T-cell (primary cell): Measurements from ENCODE around the gene RNF181. TPM values are rescaled to one million over a fixed set of nuclear protein-coding genes. Genes with fewer than 3 reads are reported as not detected.
A peak's percentile ranks its signal among the peaks of the same experiment; 100 is the strongest.

ENCODE experiments used
- ATAC-seq, 4 experiments: fragments of 200-7000 bp in 3 of 4; fragments of 150-1000 bp in 1 of 4; cut with Tn5 transposase; replicated peaks in 1 of 4; 1 replicate in 3 of 4; 2 replicates in 1 of 4; pipeline ENCODE4 v1.10.0; 2021; ENCODE audit warnings: moderate library complexity in 3 of 4, mild to moderate bottlenecking in 2 of 4, moderate number of reproducible peaks in 1 of 4
- CTCF ChIA-PET, 2 donors: fragments of 300-600 bp; sonication (Branson Sonifier 250); formaldehyde crosslinking; loops; one replicate each; lab custom pipeline; 2022; ENCODE audit warnings: antibody characterized with exemption in 2 of 2; lab: Charles Lee
- POLR2A ChIA-PET, 2 donors: fragments of 300-600 bp; sonication (Branson Sonifier 250); formaldehyde crosslinking; loops; one replicate each; lab custom pipeline; 2022; ENCODE audit warnings: antibody characterized with exemption in 2 of 2; lab: Charles Lee
- DNase-seq, 35 experiments: peaks; one replicate each; pipeline versions ENCODE4 v3.0.0 to v3.0.0-alpha.2; 2013 to 2023
- H3K27ac ChIP-seq: one replicate; pipeline ENCODE4 v1.5.1; 2013; ENCODE audit warnings: low read length
- H3K27me3 ChIP-seq, 2 experiments: replicated peaks in 1 of 2; 1 replicate in 1 of 2; 2 replicates in 1 of 2; pipeline versions ENCODE4 v1.6.1 to v1.7.0; 2013; ENCODE audit warnings: low read length in 1 of 2, mixed read lengths in 1 of 2; ENCODE audit not compliant: control insufficient read depth in 2 of 2, insufficient read depth in 2 of 2; ENCODE audit errors: extremely low read depth in 1 of 2
- H3K36me3 ChIP-seq, 2 donors: 1 replicate in 1 of 2; 2 replicates in 1 of 2; pipeline versions ENCODE4 v1.6.1 to v1.7.0; 2013; ENCODE audit warnings: low read length in 1 of 2; ENCODE audit not compliant: control insufficient read depth in 2 of 2, insufficient read depth in 1 of 2; ENCODE audit errors: extremely low read depth in 1 of 2
- H3K4me1 ChIP-seq, 2 experiments: 1 replicate in 1 of 2; 2 replicates in 1 of 2; pipeline versions ENCODE4 v1.6.1 to v1.7.0; 2013; ENCODE audit warnings: low read length in 2 of 2, mixed read lengths in 1 of 2; ENCODE audit not compliant: insufficient read depth in 2 of 2, control insufficient read depth in 1 of 2; ENCODE audit errors: extremely low read depth in 1 of 2
- H3K4me3 ChIP-seq, 2 donors: 1 replicate in 1 of 2; 2 replicates in 1 of 2; pipeline versions ENCODE4 v1.5.1 to v1.7.0; 2013; ENCODE audit warnings: mild to moderate bottlenecking in 2 of 2, low read length in 1 of 2, moderate library complexity in 1 of 2; ENCODE audit not compliant: control insufficient read depth in 1 of 2; ENCODE audit errors: extremely low read depth in 1 of 2
- H3K9me3 ChIP-seq: 2 replicates; pipeline ENCODE4 v1.7.0; 2013
- H3K27ac Mint-ChIP-seq, 2 donors: one replicate each; pipeline ENCODE4 v1.8.0; 2020 to 2021; ENCODE audit warnings: mild to moderate bottlenecking in 2 of 2, mixed read lengths in 2 of 2
- H3K27me3 Mint-ChIP-seq, 2 donors: one replicate each; pipeline ENCODE4 v1.8.0; 2021 to 2022; ENCODE audit warnings: mixed read lengths in 2 of 2
- H3K36me3 Mint-ChIP-seq: one replicate; pipeline ENCODE4 v1.8.0; 2021; ENCODE audit warnings: mixed read lengths
- H3K4me1 Mint-ChIP-seq, 3 donors: one replicate each; pipeline ENCODE4 v1.8.0; 2020 to 2022; ENCODE audit warnings: mixed read lengths in 3 of 3, mild to moderate bottlenecking in 1 of 3
- H3K4me3 Mint-ChIP-seq, 3 donors: one replicate each; pipeline ENCODE4 v1.8.0; 2020 to 2022; ENCODE audit warnings: mild to moderate bottlenecking in 3 of 3, mixed read lengths in 3 of 3, moderate library complexity in 3 of 3
- H3K9me3 Mint-ChIP-seq, 3 donors: one replicate each; pipeline ENCODE4 v1.8.0; 2020 to 2022; ENCODE audit warnings: mixed read lengths in 3 of 3
- WGBS: methylation state at CpG from one replicate; pipeline ENCODE4 v1.1.5; 2013; ENCODE audit warnings: missing lambda C conversion rate; ENCODE audit not compliant: insufficient coverage; 5-methylcytosine and 5-hydroxymethylcytosine counted together
- total RNA-seq, 35 experiments: library from RNA in 6 of 35; stranded (reverse) in 6 of 35; fragments of 120-200 nt in 1 of 35; gene quantifications; one replicate each; pipeline versions ENCODE4 v1.2.1 to v1.2.4 and lab custom pipeline; 2013 to 2026

Gene RNF181
- total RNA-seq, 5 donors from 2014 or later (not counting 1 experiment from before 2014, with no cell fraction given), result 49.9 to 74.6 (median 64.3) TPM

- H3K36me3 Mint-ChIP-seq, result peaks cover 16% of the 10 kb centered on the region
- peak; percentile 64 to 83 (median 69) for ATAC-seq
- Histone ChIP-seq H3K27me3 (no peaks in the 10 kb centered on the region), H3K27ac (peak overlapping the region; percentile 82), H3K9me3 (no peaks in the 10 kb centered on the region), H3K4me1 (peaks cover 33 to 59% of the 10 kb centered on the region in 2 experiments), H3K36me3 (peaks cover 11 to 16% of the 10 kb centered on the region in 2 donors), H3K4me3 (peak overlapping the region; percentile 68 to 77)
- CTCF ChIA-PET, result interaction anchor here (0.6 to 1.0 kb wide), 4 partner anchors 22 to 566 kb away, joined by 3 to 8 read pairs (median 4); partner anchors contain the start of gene TGOLN2 (in 1 of the 2)
- peak overlapping the region; percentile 96 for H3K27ac Mint-ChIP-seq
- POLR2A ChIA-PET, result interaction anchor here in 1 of 2 donors (0.6 to 1.4 kb wide), 2 partner anchors 12 to 191 kb away, joined by 3 to 4 read pairs; partner anchors contain the start of gene RNF181
- WGBS, result 14% methylated on average over 14 of the region's 16 CpGs
- peak overlapping the region; percentile 84 to 88 (median 87) for H3K4me3 Mint-ChIP-seq
- H3K4me1 Mint-ChIP-seq, result peaks cover 63 to 77% (median 71%) of the 10 kb centered on the region in 3 donors
- no peaks in the 10 kb centered on the region for H3K9me3 Mint-ChIP-seq
- DNase-seq, result peak in 24 of 35 experiments; percentile 12 to 55 (median 38)
- H3K27me3 Mint-ChIP-seq, result no peaks in the 10 kb centered on the region
Observed at GRCh38 chr2:85583667-85584353, 11.7 kb upstream of the RNF181 start.

GRCh38 chr2:85584354-85584856 is 11.1 kb upstream of the RNF181 start, which contains the start of gene VAMP5:
Gene VAMP5 (plus strand): TSS chr2:85584431. CDS start chr2:85584491, 60 bp downstream.
- H3K4me3 Mint-ChIP-seq, result peak within 1 kb of the TSS; percentile 84 to 88 (median 87)
- no peaks in the 10 kb centered on the region for H3K9me3 ChIP-seq
- DNase-seq, result peak in 17 of 35 experiments; percentile 18 to 70 (median 33)
- peaks cover 58 to 72% (median 68%) of the 10 kb centered on the region in 3 donors for H3K4me1 Mint-ChIP-seq
- H3K27me3 ChIP-seq, result no peaks in the 10 kb centered on the region
- H3K27ac Mint-ChIP-seq, result peak within 1 kb of the TSS; percentile 96
- peak within 1 kb of the TSS; percentile 68 to 77 for H3K4me3 ChIP-seq
- no peaks in the 10 kb centered on the region for H3K9me3 Mint-ChIP-seq
- ChIA-PET POLR2A (no interaction called here), CTCF (interaction anchor here in 1 of 2 donors (1.0 kb wide), 1 partner anchor 256 kb away, joined by 4 read pairs; the partner anchor contains the start of gene TGOLN2)
- no peaks in the 10 kb centered on the region for H3K27me3 Mint-ChIP-seq
- peaks cover 14% of the 10 kb centered on the region for H3K36me3 Mint-ChIP-seq
- H3K36me3 ChIP-seq, result peaks cover 11 to 16% of the 10 kb centered on the region in 2 donors
- ATAC-seq, result peak; percentile 60 to 74 (median 70)
- H3K27ac ChIP-seq, result peak within 1 kb of the TSS; percentile 82
- peaks cover 28 to 53% of the 10 kb centered on the region in 2 experiments for H3K4me1 ChIP-seq
- WGBS, result 19% methylated on average over 49 of the region's 52 CpGs

- CTCF ChIA-PET, result no interaction called here
- no peaks in the 10 kb centered on the region for H3K27me3 Mint-ChIP-seq
- Histone ChIP-seq H3K27me3 (no peaks in the 10 kb centered on the region), H3K4me3 (peak overlapping the region; percentile 68 to 77), H3K9me3 (no peaks in the 10 kb centered on the region), H3K4me1 (peaks cover 24 to 46% of the 10 kb centered on the region in 2 experiments), H3K36me3 (peaks cover 9 to 16% of the 10 kb centered on the region in 2 donors), H3K27ac (peak overlapping the region; percentile 45)
- ATAC-seq, result peak; percentile 58 to 61 (median 60)
- DNase-seq, result peak in 6 of 35 experiments; percentile 7 to 45 (median 24)
- WGBS, result 22% methylated on average over 3 of the region's 9 CpGs
- H3K36me3 Mint-ChIP-seq, result peaks cover 14% of the 10 kb centered on the region
- H3K27ac Mint-ChIP-seq, result peak overlapping the region; percentile 95
- no peaks in the 10 kb centered on the region for H3K9me3 Mint-ChIP-seq
- H3K4me3 Mint-ChIP-seq, result peak overlapping the region; percentile 84 to 88 (median 87)
- H3K4me1 Mint-ChIP-seq, result peaks cover 55 to 69% (median 63%) of the 10 kb centered on the region in 3 donors
- POLR2A ChIA-PET, result interaction anchor here in 1 of 2 donors (0.6 kb wide), 1 partner anchor 10 kb away, joined by 4 read pairs; no protein-coding TSS in a partner anchor
Observed at GRCh38 chr2:85584857-85585780, 10.4 kb upstream of the RNF181 start.

GRCh38 chr2:85585781-85586105 is 9.8 kb upstream of the RNF181 start:
- Mint-ChIP-seq H3K9me3 (no peaks in the 10 kb centered on the region), H3K27me3 (no peaks in the 10 kb centered on the region), H3K4me1 (peaks cover 55 to 69% (median 66%) of the 10 kb centered on the region in 3 donors), H3K36me3 (peaks cover 14% of the 10 kb centered on the region), H3K4me3 (peak overlapping the region; percentile 84 to 88 (median 87)), H3K27ac (peak overlapping the region; percentile 95)
- H3K27ac ChIP-seq, result peak overlapping the region; percentile 45
- H3K4me3 ChIP-seq, result no peak overlapping the region
- no CpG with 5 or more reads among the region's 1 CpG for WGBS
- ChIA-PET CTCF (no interaction called here), POLR2A (interaction anchor here in 1 of 2 donors (0.6 kb wide), 1 partner anchor 9 kb away, joined by 4 read pairs; no protein-coding TSS in a partner anchor)
- DNase-seq (no peak), ATAC-seq (no peak)
- peaks cover 24 to 43% of the 10 kb centered on the region in 2 experiments for H3K4me1 ChIP-seq
- no peaks in the 10 kb centered on the region for H3K9me3 ChIP-seq
- H3K36me3 ChIP-seq, result peaks cover 6 to 16% of the 10 kb centered on the region in 2 donors
- H3K27me3 ChIP-seq, result no peaks in the 10 kb centered on the region

- no peak overlapping the region for H3K27ac ChIP-seq
- no peaks in the 10 kb centered on the region for H3K27me3 Mint-ChIP-seq
- H3K4me3 Mint-ChIP-seq, result peak overlapping the region in 1 of 3 donors; percentile 14
- no peaks in the 10 kb centered on the region for H3K9me3 Mint-ChIP-seq
- peak overlapping the region; percentile 22 to 65 for H3K27ac Mint-ChIP-seq
- POLR2A ChIA-PET, result no interaction called here
- no peaks in the 10 kb centered on the region for H3K36me3 ChIP-seq
- no peak for DNase-seq
- H3K4me1 ChIP-seq, result peaks cover 24 to 34% of the 10 kb centered on the region in 2 experiments
- no peaks in the 10 kb centered on the region for H3K27me3 ChIP-seq
- H3K4me1 Mint-ChIP-seq, result peaks cover 45 to 55% (median 54%) of the 10 kb centered on the region in 3 donors
- H3K9me3 ChIP-seq, result no peaks in the 10 kb centered on the region
- no peak for ATAC-seq
- H3K36me3 Mint-ChIP-seq, result no peaks in the 10 kb centered on the region
- H3K4me3 ChIP-seq, result no peak overlapping the region
- CTCF ChIA-PET, result interaction anchor here in 1 of 2 donors (0.9 kb wide), 1 partner anchor 23 kb away, joined by 5 read pairs; the partner anchor contains the start of gene C2orf68
- 95% methylated on average over 3 of the region's 4 CpGs for WGBS
Observed at GRCh38 chr2:85588236-85588635, 7.3 kb upstream of the RNF181 start.
